Measurements from ENCODE around the gene SMOC2. TPM values are rescaled to one million over a fixed set of nuclear protein-coding genes. Genes with fewer than 3 reads are reported as not detected.

Gene SMOC2
- total and polyA plus RNA-seq, 2 of the 4 experiments (the other 2 are of a cell fraction) = not detected

DNA sequence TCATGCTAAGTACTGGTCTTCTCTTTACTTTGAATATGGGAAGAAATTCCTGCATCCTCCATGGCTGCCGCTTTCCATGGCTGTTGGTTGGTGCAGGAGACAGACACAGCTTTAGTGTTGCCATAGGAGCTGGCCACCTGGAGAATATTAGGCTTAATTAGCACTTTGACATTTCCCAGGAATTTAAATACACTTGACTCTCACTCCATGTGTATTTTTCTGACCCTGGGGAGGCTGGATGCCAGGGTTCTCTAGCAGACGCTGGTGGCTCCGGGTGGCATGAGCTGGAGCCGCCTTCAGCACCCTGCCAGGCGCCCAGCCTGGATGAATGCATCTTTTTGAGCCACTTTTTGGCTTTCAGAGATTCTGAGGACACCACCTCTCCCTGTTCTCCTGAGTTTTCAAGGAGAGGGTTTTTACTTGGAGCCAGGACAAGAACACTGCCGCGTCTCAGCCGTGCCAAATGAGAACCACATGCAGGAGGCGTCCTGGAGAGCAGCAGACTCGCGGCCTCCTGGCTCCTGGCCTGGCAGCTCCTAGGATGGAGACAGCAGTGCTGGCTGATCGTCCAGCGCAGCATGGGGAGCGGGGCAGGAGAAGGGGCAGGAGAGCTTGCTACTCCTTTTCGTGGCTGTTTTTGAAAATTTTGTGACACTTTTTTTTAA lies 258.8 kb downstream of the SMOC2 start:
- Histone ChIP-seq H3K9me3 (ENCODE audit: control insufficient read depth, insufficient read depth, low read length) (peaks cover 58% of the 10 kb centered on the region), H3K36me3 (ENCODE audit: control insufficient read depth, insufficient read depth, low read length) (no peaks in the 10 kb centered on the region), H2AK9ac (replicated peaks; ENCODE audit: low read depth, low read length, poor library complexity) (no peak overlapping the region), H2AK5ac (ENCODE audit: low read depth, low read length) (no peak overlapping the region), H3K23ac (ENCODE audit: low read depth, low read length) (no peak overlapping the region), H3K27ac (ENCODE audit: insufficient read depth, low read length) (no peak overlapping the region), H2BK5ac (ENCODE audit: low read depth, low read length, poor library complexity, severe bottlenecking) (no peak overlapping the region), H2BK15ac (ENCODE audit: low read depth, low read length) (no peak overlapping the region), H3K4ac (ENCODE audit: low read depth, low read length) (no peak overlapping the region), H3K4me3 (ENCODE audit: insufficient read depth, low read depth, low read length) (no peak overlapping the region), H4K8ac (ENCODE audit: low read depth in 2 of 2, low read length in 2 of 2) (no peak overlapping the region), H3K14ac (replicated peaks; ENCODE audit: low read depth, low read length) (no peak overlapping the region), H3K18ac (ENCODE audit: low read depth, low read length) (no peak overlapping the region), H2BK120ac (ENCODE audit: low read depth, low read length) (no peak overlapping the region), H3K9ac (ENCODE audit: low read depth, low read length) (no peak overlapping the region), H2AFZ (replicated peaks; ENCODE audit: low read length, poor library complexity) (no peak overlapping the region), H4K20me1 (ENCODE audit: insufficient read depth, low read length) (no peaks in the 10 kb centered on the region), H3K56ac (ENCODE audit: extremely low read depth, insufficient read depth, low read length) (no peak overlapping the region), H4K91ac (ENCODE audit: insufficient read depth, low read depth, low read length) (no peak overlapping the region), H3K4me1 (ENCODE audit: control insufficient read depth, insufficient read depth, low read length) (no peaks in the 10 kb centered on the region), H3K4me2 (ENCODE audit: low read depth, low read length) (no peak overlapping the region), H4K5ac (ENCODE audit: low read depth, low read length) (no peak overlapping the region), H2BK20ac (ENCODE audit: low read depth, low read length) (no peak overlapping the region), H3K79me1 (ENCODE audit: low read depth in 1 of 2, low read length in 2 of 2) (no peaks in the 10 kb centered on the region), H3K27me3 (ENCODE audit: control insufficient read depth, insufficient read depth, low read length) (no peaks in the 10 kb centered on the region), H3K9me1 (ENCODE audit: insufficient read depth, low read length) (no peaks in the 10 kb centered on the region)
- in situ Hi-C loops (cut with MboI; ENCODE audit: low sequenced_read_pairs) = no loop called here
- WGBS, 2 experiments (ENCODE audit: extremely low coverage in 2 of 2, insufficient read length in 1 of 2) = 0% methylated on average over 1 of the region's 15 CpGs; no CpG with 5 or more reads in 1 of the 2 experiments
- dilution Hi-C loops (cut with HindIII; ENCODE audit: low sequenced_read_pairs, unreplicated experiment) = no loop called here
- ChIA-PET CTCF (no interaction called here), POLR2A (ENCODE audit: unreplicated experiment) (no interaction called here)
- no TSS peak for BruUV-seq (replicated peaks)
- no peak for ATAC-seq (ENCODE audit: low read depth)
- TF ChIP-seq MXI1 (IDR thresholded peaks at IDR 0.05; ENCODE audit: borderline replicate concordance, low read depth, low read length) = no peak
- TF ChIP-seq SMC3 (IDR thresholded peaks at IDR 0.05; ENCODE audit: low read depth, low read length) = no peak
- no peak for TF ChIP-seq ELK1 (IDR thresholded peaks at IDR 0.05; ENCODE audit: borderline replicate concordance, low read depth, low read length)
- no peak for TF ChIP-seq NFE2L2 (IDR thresholded peaks at IDR 0.05; ENCODE audit: low read depth, low read length)
- TF ChIP-seq BHLHE40 (IDR thresholded peaks at IDR 0.05; ENCODE audit: low read depth, low read length) = no peak
- TF ChIP-seq, protein P1, sequence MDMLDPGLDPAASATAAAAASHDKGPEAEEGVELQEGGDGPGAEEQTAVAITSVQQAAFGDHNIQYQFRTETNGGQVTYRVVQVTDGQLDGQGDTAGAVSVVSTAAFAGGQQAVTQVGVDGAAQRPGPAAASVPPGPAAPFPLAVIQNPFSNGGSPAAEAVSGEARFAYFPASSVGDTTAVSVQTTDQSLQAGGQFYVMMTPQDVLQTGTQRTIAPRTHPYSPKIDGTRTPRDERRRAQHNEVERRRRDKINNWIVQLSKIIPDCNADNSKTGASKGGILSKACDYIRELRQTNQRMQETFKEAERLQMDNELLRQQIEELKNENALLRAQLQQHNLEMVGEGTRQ (IDR thresholded peaks at IDR 0.05; ENCODE audit: low read depth, low read length) = no peak
- TF ChIP-seq FOS (IDR thresholded peaks at IDR 0.05; ENCODE audit: low read depth, low read length) = no peak
- TF ChIP-seq POLR2A (IDR thresholded peaks at IDR 0.05; ENCODE audit: low read depth, low read length) = no peak
- no peak for TF ChIP-seq RAD21 (IDR thresholded peaks at IDR 0.05; ENCODE audit: low read length)
- TF ChIP-seq RFX5 (IDR thresholded peaks at IDR 0.05; ENCODE audit: low read depth, low read length) = no peak
- intact Hi-C loops (cut with micrococcal nuclease) = no loop called here
- no peak for DNase-seq

Measured in IMR-90 (cell line).